Measurements from ENCODE around the gene DLG1.

Gene DLG1

DNA sequence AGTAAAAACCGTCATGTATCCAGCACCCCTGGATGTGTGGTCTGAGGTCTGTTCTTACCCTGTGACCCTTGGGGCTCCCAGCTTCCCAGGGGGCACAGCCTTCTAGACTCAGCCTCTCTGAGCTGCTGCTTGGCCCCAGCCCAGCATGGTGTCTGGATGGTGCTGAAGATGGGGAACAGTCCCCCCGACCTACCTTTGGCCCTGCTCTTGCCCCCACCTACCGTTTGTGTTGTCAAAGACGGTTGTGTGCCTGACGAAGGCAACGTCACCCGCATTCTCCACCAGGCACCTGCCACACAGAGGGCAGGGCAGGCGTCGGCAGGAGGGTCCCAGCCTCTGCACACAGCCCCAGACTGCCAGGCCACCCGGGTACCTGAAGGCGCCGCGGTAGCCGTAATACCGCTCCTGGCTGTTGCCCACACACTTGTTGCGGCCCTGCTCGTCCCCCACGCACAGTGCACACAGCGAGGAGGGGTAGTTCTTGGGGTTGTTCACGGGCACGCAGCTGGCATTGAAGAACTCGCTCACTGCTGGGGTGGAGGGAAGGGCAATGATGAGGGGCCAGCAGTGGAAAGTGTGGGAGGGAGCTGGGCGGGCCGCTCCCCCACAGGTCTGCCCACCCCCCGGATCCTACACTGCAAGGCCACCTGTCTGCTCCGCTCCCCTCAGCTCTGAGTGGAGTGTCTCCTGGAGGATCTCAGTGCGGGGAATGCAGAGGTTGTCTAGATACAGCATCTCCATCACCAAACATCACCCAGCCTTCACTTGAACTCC, 289.8 kb downstream of the DLG1 start:
- DNase-seq = no peak

DNA sequence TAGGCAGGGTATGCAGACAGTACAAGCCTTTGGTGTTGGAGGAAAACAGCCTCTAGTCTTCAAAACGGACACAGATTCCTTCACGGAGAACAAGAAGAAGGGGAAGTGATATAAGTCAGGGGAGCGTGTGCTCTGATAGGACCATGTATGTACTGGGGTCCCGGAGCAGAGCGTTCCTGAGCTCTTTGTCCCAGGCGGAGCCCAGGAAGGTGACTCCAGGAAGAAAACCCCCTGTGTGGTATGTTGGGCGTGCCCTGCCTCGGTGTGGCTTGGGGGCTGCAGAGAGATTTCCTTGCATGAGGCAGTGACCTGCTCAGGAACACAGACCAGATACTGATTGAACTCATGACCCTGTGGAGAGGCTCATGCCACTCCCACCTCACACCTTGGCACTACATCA, 290.5 kb downstream of the DLG1 start:
- DNase-seq = no peak

DNA sequence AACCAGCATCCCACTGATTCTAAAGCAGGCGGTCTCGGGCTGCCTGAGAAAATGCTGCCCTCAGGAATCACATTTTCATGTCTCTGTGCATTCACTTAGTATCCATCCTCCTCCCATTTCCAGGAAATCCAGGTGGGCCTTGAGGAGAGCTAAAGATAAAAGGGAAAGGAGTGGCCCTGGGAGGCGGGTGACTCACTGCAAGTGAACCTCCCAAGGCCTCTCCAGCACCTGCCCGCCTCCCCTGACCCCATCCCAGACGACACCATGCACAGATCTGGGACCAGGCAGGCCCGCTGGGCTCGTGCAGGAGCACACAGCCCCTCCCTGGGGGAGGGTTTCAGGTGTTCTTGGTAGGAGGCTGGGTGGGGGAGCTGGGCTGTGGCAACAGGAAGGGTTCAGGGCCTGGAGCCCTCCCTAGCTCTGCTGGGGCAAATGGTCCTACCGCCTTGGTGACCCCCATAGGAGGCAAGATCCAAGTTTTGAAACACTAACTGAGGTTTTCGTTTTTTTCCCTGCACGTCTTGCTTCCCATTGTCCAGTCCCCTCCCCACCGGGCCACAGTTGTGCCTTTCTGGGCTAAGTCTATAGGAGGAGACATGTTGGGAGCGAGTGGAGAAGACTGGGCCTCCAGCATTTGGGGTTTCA, 291.0 kb downstream of the DLG1 start:
- no peak for DNase-seq

DNA sequence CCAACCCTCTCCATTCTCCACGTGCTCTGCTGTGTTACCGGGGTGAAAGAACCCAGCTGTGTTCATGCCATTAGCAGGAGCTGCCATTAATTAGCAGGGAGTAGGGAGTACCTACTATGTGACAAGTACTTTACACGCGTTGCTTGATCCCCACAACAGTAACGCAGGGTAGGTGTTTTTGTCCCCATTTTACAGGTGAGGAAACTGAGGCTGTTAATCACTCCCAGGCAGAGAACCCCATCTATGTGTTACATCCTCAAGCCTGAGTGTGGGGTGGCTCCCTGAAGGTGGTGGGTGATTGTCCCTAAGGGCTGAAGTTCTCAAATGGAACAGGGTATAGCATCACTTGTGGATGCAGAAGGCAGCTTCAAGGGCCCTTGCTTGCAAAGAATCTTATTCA, 291.6 kb downstream of the DLG1 start:
- DNase-seq = no peak

DNA sequence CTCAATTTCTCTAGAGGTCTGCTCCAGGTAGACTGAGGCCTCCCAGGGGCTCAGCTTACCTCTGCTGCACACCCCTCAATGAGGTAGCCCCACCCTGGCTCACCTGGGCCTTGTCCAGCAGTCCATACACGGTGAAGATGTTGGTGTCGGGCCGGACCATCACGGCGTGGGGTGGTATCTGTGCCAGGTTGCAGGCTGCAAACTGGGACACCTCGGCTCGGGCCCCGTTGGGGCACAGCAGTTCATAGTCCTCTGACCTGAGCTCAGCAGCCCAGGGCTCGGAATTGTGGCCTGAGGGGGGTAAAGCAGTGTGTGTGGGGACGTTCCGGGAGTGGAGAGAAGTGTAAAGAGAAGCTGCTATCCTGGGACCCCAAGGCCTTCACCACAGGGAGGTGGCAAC, 292.0 kb downstream of the DLG1 start:
- no peak for DNase-seq

DNA sequence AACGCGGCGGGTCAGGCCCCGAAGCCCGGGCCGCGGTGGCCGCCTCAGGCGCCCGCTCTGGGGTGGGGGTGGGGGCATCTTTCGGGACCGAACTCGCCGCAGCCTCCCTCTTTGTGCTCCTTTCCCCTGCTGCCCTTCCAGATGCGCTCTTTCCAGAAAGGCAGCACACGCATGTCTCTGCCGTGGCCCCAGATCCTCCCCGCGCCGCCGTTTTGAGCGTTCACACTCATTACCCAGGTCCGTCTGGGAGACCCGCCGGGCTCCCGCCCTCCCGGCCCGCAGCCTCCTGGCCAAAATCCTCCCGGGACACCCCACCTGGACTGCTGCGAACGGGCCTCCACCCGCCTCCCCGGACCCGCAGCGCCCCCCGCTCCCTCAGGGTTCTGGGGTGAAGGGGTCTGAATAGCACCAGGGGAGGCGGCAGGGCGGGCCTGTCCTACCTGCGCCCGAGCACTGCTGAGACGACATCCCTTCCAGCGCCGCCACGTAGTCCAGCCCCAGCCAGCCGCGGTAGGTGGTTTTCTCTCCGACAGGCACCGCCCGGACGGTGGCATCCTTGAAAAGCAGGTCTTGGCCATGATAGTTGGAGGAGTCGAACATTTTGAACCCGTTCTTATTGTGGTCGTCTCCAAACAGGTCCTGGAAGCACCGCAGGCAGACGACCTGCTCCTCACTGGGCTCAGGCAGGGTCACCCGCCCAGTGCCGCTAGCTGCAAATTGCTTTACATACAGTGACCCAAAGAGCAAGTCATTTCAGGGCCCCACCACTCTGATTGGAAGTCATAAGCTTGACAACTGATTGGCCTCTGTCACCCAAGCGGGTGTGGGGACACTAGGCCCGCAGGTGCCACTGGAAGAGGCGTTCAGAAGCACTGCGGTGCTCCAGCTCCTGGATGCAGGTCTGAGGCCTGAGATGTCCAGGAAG, 294.7 kb downstream of the DLG1 start:
- DNase-seq = no peak

DNA sequence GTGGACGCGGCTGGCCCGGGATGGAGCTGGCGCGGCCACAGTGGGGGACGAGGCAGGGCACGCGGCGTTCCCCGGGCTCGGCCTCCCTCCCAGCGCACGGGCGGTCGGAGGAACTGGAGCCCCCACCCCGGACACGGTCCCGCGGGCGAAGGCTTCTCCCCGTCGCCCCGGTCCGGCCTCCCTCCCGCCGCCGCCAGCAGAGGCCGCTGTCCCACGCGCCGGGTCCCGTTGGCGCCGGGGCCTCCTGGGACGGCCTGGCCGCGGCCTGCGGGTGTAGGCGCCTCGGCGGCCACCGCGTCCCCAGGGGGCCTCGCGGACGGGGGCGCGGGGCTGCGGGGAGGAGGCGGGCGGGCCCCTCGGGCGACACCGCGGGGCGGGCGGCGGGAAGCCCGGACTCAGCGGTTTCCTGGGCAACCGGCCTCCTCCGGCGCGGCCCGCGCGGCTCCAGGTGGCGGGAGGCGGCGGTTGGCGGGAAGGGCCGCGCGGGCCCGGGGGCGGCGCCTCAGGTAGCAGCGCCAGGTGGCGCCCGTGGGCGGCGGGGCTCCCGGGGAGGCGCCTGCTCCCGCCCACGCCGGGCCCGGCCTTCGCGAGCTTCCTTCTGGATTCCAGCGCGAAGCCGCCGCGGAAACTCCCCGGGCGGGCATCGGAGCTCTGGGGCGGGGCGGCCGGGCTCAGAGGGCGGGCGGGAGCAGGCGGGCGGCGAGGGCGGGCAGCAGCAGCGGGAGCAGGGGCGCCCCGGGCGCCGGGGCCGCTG, 295.5 kb downstream of the DLG1 start:
- peak; percentile 53 to 62 (median 60) for DNase-seq

DNA sequence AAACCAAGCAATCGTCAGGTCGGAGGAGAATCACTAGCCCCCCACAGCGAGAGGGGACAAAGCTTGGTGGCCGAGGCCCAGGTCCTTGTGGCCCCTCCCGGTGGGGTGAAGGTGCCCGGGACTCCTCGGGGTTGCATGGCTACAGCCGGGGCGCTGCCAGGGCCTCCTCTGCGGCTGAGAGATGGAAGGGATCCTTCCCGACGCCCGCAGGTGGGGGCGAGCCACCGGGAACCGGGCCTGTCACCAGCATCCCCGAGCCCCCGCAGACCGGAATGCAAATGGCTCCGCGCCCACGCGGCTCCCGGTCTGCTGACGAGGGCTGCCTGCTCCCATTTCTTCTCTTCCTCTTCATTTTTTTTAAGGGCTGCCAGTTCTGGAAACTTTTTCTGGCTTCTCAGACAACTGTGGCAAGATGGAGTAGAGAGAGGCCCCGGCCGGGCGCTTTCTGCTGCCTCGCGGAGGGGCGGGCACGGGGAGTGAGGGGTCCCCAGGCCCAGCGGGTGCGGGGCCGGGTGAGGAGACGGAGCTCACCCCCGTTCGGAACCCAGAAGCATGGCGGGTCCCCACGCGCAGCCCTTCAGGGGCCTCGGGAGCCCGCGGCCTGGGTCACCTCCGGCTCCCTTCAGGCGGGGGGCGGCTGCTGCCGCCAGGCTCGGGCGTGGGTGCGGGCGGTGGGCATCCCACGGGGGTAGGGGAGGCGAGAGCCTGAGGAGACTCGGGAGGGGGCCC, 296.3 kb downstream of the DLG1 start:
- no peak for DNase-seq

DNA sequence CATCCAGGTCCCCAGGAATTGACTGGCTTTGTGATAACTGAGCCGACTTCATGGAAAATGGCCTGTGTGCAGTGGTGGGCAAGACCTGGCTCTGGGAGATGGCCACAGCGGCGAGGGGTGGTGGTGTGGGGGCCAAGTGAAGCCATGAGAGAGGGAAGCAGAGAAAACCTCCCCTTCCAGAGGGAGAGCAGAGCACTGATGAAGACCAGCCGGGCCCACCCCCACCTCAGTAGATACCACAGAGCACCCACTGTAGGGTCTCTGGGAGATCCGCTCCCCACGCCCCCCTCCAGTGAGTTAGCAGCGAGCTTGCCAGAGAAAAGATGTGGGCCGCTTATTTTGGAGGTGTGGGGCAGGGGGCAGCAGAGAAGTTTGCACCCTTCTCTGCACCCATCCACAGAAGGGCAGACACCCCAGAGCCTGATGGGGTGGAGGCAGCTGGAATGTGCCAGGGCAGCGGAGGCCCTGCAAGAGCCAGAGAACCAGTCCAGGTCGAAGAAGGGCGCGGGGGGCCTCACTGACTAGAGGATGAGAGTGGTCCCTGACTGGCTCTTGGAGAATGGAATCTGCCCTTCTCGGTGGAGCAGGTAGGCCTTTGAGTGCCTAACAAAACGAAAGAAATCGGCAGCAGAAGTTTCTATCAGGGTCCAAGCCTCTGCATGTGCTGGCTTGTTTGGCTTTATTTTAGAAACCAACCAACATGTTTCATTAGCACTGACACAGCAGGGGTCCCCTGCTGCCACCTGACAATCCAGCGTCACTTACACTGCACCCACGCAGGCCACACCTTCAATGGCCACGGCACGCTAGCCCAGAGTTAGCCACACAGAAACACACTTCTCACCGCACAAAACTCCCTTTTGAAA, 297.1 kb downstream of the DLG1 start:
- DNase-seq = no peak

DNA sequence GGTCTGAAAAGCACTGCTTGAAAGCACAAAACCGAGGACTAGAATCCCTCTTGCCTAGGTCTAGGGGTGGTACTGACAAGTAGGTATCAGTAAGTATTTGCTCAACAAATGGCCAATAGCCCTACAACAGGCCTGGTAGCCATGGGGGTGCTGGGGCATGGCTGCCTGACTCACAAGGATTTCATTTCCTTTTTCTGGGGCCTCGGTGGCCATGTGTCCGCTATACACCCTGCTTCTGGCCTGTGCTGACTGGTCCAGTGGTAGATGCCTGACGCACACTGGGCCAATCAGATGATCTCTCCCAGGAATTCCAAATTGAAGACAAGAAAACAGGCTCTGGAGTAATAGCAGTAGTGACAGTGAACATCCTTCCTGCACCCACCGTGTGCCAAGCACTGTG, 298.2 kb downstream of the DLG1 start:
- no peak for DNase-seq

DNA sequence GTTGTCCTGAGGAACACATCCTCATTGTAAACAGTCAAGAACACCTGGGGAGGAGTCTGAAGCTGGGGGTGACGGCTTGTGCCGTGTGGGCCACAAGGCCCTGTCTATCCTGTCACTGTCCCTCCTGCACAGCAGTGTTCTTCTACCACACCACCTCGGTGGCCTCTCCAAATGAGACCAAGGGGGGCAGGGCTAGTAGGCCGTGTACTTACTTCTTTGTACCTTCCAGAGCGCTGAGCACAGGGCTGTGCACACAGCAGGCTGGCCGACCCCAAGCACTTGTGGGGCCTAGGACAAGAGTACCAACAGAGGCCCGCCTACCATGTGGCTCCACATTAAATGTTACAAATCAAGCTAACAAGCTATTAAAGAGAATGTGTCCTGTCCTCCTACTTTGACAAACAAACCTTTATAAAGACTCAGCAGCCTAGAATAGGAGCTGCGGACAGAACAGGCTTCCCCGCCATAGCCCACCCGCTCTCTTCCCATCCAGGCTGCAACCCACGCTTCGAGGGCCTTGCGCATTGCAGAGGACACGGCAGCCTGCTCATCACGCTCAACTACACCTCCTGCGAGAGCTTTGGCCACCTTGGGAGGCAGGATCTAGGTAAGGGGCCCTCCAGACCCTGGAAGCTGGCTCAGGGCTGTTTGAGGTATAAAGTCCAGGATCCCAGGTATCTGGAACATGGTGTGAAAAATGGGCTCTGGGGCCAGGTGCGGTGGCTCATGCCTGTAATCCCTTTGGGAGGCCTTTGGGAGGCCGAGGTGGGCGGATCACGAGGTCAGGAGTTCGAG, 299.2 kb downstream of the DLG1 start:
- no peak for DNase-seq

DNA sequence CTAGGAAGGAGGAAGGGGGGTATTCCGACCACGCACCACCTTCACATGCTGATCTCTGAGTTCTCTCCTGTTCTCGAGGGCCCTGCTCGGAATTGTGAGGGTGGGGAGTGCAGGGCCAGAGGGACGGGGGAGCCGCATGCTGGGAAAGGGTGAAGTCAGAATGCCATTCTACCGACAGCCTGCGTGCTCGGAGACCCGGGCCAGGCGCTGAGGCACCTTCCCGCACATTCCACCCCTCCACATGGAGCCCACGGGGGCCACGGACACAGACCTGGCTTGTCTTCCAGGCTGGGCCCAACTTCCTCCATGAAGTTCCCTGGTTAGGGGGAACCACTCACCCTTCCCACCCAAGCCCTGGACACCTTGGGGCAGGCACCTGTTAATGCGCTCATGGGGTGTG, 301.1 kb downstream of the DLG1 start:
- no peak for DNase-seq

DNA sequence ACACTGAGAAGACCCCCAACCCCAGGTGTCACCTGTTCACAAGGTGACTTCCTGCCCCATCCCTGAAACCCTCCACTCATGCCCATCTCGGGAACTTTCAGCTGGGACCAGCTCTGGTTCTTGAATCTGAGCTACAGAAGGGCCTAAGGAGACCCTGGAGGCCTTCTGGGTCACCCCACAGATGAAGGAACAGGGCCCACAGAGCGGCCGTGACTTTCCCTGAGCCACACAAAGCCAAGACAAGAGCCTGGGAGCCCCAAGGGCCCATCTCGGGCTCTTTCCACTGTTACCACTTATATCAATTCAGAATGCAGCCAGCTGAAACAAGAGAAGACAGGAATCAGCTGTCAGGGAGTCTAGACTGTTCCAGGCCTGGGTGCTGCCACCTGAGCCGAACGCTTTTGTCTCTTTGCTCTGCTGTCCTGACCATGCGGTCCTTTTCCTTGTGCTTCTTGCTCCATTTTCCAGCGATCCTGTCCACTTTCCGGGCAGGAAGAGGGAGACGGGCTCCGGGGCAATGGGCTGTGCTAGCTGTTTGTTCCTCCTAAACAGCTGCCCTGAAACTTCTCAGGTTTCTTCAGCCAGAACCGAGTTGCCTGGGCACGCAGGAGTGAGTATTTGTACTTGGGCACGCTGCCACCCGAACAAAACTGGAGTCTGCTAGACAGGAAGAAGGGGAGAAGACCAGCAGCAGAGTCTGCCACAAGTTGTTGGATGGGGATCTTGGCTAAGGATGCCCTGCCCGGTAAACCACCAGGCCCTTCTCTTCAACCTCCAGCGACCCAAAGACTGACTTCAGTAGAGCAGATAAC, 301.8 kb downstream of the DLG1 start:
- DNase-seq = no peak

DNA sequence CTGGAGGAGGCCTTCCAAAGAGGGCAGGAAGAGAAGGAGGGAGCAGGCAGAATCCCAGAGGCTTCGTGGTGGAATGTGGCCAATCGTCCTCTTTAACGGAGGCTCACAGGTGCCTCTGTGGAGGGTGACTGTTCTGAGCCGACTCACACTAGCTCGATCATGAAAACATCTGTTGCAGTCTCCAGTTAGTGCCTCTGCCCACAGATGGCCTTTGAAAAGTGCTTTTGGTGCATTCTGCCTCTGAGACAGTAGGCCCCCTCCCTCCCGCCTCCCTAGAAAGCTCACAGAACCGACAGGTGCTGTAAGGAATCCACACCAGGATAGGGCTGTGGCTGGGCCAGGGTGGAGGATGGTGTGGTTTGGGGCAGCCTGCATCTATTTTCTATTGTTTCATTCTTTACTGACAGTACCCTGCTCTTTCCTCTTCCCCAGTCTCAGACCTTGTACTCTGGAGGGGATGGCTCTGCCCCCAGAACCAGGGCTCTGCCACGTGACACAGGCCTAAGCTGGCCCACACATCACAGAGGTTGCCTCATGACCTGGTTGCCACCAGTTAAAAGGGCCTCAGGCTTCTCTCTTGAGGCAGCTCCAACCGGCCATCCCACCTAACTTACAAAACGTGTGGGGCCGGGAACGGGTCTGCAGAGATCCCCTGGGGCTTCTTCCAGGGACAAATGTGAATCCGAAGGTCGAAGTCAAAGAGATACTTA, 302.6 kb downstream of the DLG1 start:
- no peak for DNase-seq

DNA sequence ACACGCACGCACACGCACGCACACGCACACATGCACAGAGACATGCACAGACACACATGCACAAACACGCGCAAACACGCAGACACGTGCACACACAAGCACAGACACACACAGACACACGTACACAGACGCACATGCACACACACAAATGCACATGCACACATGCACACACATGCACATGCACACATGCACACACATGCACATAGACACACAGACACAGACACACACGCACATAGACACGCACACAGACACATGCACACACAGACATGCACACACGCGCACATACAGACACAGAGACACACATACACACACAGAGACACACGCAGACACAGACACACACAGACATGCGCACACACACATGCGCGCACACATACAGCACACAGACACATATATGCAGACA, 303.4 kb downstream of the DLG1 start:
- DNase-seq = no peak

DNA sequence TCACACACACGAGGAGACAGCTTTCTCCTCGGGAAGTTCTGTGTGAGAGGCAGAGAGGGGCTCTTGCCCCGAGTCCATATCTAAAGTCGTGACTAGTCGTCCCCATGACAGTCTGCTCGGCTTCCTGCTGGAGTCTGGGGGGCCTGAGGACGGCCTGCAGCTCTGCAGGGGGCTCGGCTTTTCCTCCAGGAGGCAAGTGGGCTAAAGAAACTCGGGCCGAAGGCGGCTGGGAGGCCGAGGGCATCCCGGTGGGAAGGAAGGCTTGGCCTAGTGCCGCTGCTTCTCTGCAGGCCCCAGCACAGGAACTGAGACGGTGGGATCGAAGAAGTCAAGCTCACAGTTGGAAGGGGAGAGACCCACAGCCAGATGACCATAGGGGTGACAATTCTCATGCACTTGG, 304.4 kb downstream of the DLG1 start:
- DNase-seq = no peak

Measured in activated CD4-positive, CD25-positive, alpha-beta regulatory T cell (primary cell).